AG09319 (cell line): Measurements from ENCODE around the gene ITGAX.
"Not testable (repeated sequence)": the region's sequence is repeated elsewhere in the genome, so short reads cannot be mapped to it uniquely, and the experiment has no call there.

Source experiments
- DNase-seq: peaks from one replicate; pipeline ENCODE4 v3.0.0-alpha.2; 2010; ENCODE audit warnings: low read depth; ENCODE audit errors: extremely low read depth
- CTCF ChIP-seq: IDR thresholded peaks from 2 replicates; pipeline ENCODE4 v1.5.1; 2011; ENCODE audit warnings: low read depth, mild to moderate bottlenecking, inconsistent platforms, low read length, moderate library complexity

ITGAX gene

GRCh38 chr16:31412750-31413149 lies 57.8 kb downstream of the ITGAX start:
- DNase-seq, result no peak

GRCh38 chr16:31413381-31413780 lies 58.4 kb downstream of the ITGAX start:
- TF ChIP-seq CTCF, result no peak
- no peak for DNase-seq

More at GRCh38 chr16:31412750-31413149, 57.8 kb downstream of the ITGAX start:
- no peak for TF ChIP-seq CTCF

GRCh38 chr16:31413943-31414342 lies 59.0 kb downstream of the ITGAX start:
- no peak for DNase-seq

GRCh38 chr16:31414706-31415105 lies 59.7 kb downstream of the ITGAX start:
- TF ChIP-seq CTCF, result no peak

More at GRCh38 chr16:31413943-31414342, 59.0 kb downstream of the ITGAX start:
- no peak for TF ChIP-seq CTCF

GRCh38 chr16:31416371-31416770 lies 61.4 kb downstream of the ITGAX start:
- no peak for DNase-seq
- TF ChIP-seq CTCF, result no peak

More at GRCh38 chr16:31414706-31415105, 59.7 kb downstream of the ITGAX start:
- no peak for DNase-seq

GRCh38 chr16:31417036-31417435 lies 62.1 kb downstream of the ITGAX start:
- not testable (repeated sequence) for DNase-seq

GRCh38 chr16:31417916-31418315 lies 62.9 kb downstream of the ITGAX start:
- no peak for DNase-seq
- no peak for TF ChIP-seq CTCF

- no peak for TF ChIP-seq CTCF
- DNase-seq, result no peak
Measured at GRCh38 chr16:31420037-31420436, 65.1 kb downstream of the ITGAX start.
